Measurements from ENCODE around the gene LSM10. TPM values are rescaled to one million over a fixed set of nuclear protein-coding genes. Genes with fewer than 3 reads are reported as not detected.

Gene LSM10
- total and polyA plus RNA-seq, 2 experiments from 2014 or later, result 27.5 to 98.9 TPM

DNA sequence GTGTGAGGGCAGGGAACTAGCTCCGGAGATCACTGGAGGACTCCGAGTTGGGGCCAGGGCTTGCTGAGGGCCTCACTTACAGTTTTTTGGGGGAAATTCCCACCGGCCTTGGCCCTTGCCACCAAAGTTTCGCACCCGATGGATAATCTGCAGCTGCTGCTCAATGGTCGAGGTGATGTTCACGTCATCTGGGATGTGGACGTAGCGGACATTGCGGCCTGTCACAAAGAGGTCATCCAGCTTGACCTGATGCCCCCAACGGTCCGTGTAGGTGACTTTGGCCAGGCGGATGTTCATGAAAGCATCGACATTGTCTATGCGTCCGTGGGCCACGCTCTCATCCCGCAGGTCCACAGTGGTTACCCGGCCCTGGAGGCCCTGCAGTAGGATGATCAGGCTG lies 4.0 kb downstream of the LSM10 start:
- H3K27ac Mint-ChIP-seq, result no peak overlapping the region
- Histone ChIP-seq H3K9me2 (ENCODE audit: insufficient read depth) (no peaks in the 10 kb centered on the region), H3F3A (replicated peaks; ENCODE audit: low read depth) (no peaks in the 10 kb centered on the region; the same call in 1 of the 2 replicates), H2AFZ (no peak overlapping the region), H3K4me3 (no peak overlapping the region), H3K79me2 (replicated peaks; ENCODE audit: insufficient read depth) (peaks cover 15% of the 10 kb centered on the region; the same call in 1 of the 2 replicates), H3K4me1 (ENCODE audit: insufficient read depth) (peaks cover 8% of the 10 kb centered on the region), H3K36me3 (ENCODE audit: insufficient read depth) (no peaks in the 10 kb centered on the region; the same call in 1 of the 2 replicates), H3K27ac (ENCODE audit: low read depth) (no peak overlapping the region), H4K20me1 (replicated peaks; ENCODE audit: insufficient read depth) (no peaks in the 10 kb centered on the region), H3K4me2 (no peak overlapping the region), H3K27me3 (ENCODE audit: insufficient read depth) (no peaks in the 10 kb centered on the region)
- H3K27me3 Mint-ChIP-seq (ENCODE audit: insufficient read depth, low read depth, poor library complexity), result peaks cover 13% of the 10 kb centered on the region
- H3K36me3 Mint-ChIP-seq (ENCODE audit: low read depth), result peaks cover 40% of the 10 kb centered on the region
- H3K4me1 Mint-ChIP-seq, result peaks cover 12% of the 10 kb centered on the region
- TF ChIP-seq REST (IDR thresholded peaks at IDR 0.05; ENCODE audit: unreplicated experiment) (no peak), NANOG (IDR thresholded peaks at IDR 0.05; ENCODE audit: borderline replicate concordance) (no peak), STAT1 (IDR thresholded peaks at IDR 0.05; ENCODE audit: unreplicated experiment) (no peak), CREB1 (CRISPR knock-in tag; IDR thresholded peaks at IDR 0.05; ENCODE audit: low read depth) (no peak), EZH2phosphoT487 (IDR thresholded peaks at IDR 0.05; ENCODE audit: unreplicated experiment) (no peak), ZNF114 (CRISPR knock-in tag; IDR thresholded peaks at IDR 0.05) (no peak), ZNF462 (CRISPR knock-in tag; IDR thresholded peaks at IDR 0.05) (no peak), POLR2AphosphoS5 (IDR thresholded peaks at IDR 0.05; ENCODE audit: low read depth) (no peak), EZH2 (IDR thresholded peaks at IDR 0.05; ENCODE audit: low read depth, unreplicated experiment) (no peak), JUNB (IDR thresholded peaks at IDR 0.05; ENCODE audit: unreplicated experiment) (no peak), ZNF331 (CRISPR knock-in tag; IDR thresholded peaks at IDR 0.05; ENCODE audit: low read depth) (no peak)
- TF ChIP-seq, protein P1, sequence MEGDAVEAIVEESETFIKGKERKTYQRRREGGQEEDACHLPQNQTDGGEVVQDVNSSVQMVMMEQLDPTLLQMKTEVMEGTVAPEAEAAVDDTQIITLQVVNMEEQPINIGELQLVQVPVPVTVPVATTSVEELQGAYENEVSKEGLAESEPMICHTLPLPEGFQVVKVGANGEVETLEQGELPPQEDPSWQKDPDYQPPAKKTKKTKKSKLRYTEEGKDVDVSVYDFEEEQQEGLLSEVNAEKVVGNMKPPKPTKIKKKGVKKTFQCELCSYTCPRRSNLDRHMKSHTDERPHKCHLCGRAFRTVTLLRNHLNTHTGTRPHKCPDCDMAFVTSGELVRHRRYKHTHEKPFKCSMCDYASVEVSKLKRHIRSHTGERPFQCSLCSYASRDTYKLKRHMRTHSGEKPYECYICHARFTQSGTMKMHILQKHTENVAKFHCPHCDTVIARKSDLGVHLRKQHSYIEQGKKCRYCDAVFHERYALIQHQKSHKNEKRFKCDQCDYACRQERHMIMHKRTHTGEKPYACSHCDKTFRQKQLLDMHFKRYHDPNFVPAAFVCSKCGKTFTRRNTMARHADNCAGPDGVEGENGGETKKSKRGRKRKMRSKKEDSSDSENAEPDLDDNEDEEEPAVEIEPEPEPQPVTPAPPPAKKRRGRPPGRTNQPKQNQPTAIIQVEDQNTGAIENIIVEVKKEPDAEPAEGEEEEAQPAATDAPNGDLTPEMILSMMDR (conservative IDR thresholded peaks at IDR 0.05; ENCODE audit: low read depth in 2 of 2), result no peak
- TF ChIP-seq, protein P2, sequence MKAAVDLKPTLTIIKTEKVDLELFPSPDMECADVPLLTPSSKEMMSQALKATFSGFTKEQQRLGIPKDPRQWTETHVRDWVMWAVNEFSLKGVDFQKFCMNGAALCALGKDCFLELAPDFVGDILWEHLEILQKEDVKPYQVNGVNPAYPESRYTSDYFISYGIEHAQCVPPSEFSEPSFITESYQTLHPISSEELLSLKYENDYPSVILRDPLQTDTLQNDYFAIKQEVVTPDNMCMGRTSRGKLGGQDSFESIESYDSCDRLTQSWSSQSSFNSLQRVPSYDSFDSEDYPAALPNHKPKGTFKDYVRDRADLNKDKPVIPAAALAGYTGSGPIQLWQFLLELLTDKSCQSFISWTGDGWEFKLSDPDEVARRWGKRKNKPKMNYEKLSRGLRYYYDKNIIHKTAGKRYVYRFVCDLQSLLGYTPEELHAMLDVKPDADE (IDR thresholded peaks at IDR 0.05), result no peak
- DNase-seq (ENCODE audit: low spot score) (no peak), ATAC-seq (no peak)
- H3K4me3 Mint-ChIP-seq, result no peak overlapping the region
- no peaks in the 10 kb centered on the region for H3K9me3 Mint-ChIP-seq

Measured in GM23338 (cell line).